IMR-90 (cell line): ENCODE data around the gene ATP5PD. TPM values are rescaled to one million over a fixed set of nuclear protein-coding genes. Genes with fewer than 3 reads are reported as not detected.

ENCODE experiments used
- ATAC-seq: fragments of 200-7000 bp; cut with Tn5 transposase; 2 replicates; pipeline ENCODE4 v1.9.1; 2020; ENCODE audit warnings: low read depth, mild to moderate bottlenecking, moderate library complexity
- BruUV-seq: library from RNA; stranded (reverse); fragments of 400-500 nt; replicated peaks from 2 replicates; lab custom pipeline; 2021; lab: Mats Ljungman, UMichigan
- CTCF ChIA-PET: fragments of 300-600 bp; formaldehyde crosslinking; extraction: SDS; loops from one replicate; lab custom pipeline; 2021; ENCODE audit warnings: antibody characterized with exemption; lab: Yijun Ruan, JAX
- POLR2A ChIA-PET: fragments of 300-600 bp; sonication (Branson Sonifier 250); formaldehyde crosslinking; loops from one replicate; lab custom pipeline; 2022; ENCODE audit warnings: antibody characterized with exemption; ENCODE audit not compliant: unreplicated experiment; lab: Charles Lee
- DNase-seq: peaks from one replicate; pipeline ENCODE4 v3.0.0; 2013
- H2AFZ ChIP-seq: replicated peaks from 2 replicates; pipeline ENCODE3; 2013; ENCODE audit warnings: low read length, mild to moderate bottlenecking; ENCODE audit not compliant: poor library complexity
- H2AK5ac ChIP-seq: 2 replicates; pipeline ENCODE4 v1.6.1; 2013; ENCODE audit warnings: low read depth, low read length, inconsistent platforms
- H2AK9ac ChIP-seq: replicated peaks from 2 replicates; pipeline ENCODE3; 2013; ENCODE audit warnings: mild to moderate bottlenecking, low read depth, low read length, moderate library complexity; ENCODE audit not compliant: poor library complexity
- H2BK120ac ChIP-seq: 2 replicates; pipeline ENCODE4 v1.6.1; 2013; ENCODE audit warnings: low read depth, low read length, inconsistent platforms
- H2BK15ac ChIP-seq: 3 replicates; pipeline ENCODE4 v1.6.1; 2013; ENCODE audit warnings: low read depth, low read length, inconsistent platforms
- H2BK20ac ChIP-seq: 2 replicates; pipeline ENCODE4 v1.6.1; 2013; ENCODE audit warnings: low read depth, mild to moderate bottlenecking, inconsistent platforms, low read length, moderate library complexity
- H2BK5ac ChIP-seq: 2 replicates; pipeline ENCODE4 v1.6.1; 2013; ENCODE audit warnings: mild to moderate bottlenecking, low read depth, low read length, inconsistent platforms; ENCODE audit not compliant: poor library complexity, severe bottlenecking
- H3K14ac ChIP-seq: replicated peaks from 2 replicates; pipeline ENCODE4 v1.6.1; 2013; ENCODE audit warnings: low read depth, low read length, inconsistent platforms
- H3K18ac ChIP-seq: 2 replicates; pipeline ENCODE4 v1.6.1; 2013; ENCODE audit warnings: low read depth, low read length, control low read depth
- H3K23ac ChIP-seq: 2 replicates; pipeline ENCODE4 v1.6.1; 2013; ENCODE audit warnings: low read depth, low read length, inconsistent platforms
- H3K27ac ChIP-seq: 2 replicates; pipeline ENCODE4 v1.5.1; 2013; ENCODE audit warnings: mild to moderate bottlenecking, control low read depth, low read length; ENCODE audit not compliant: insufficient read depth
- H3K27me3 ChIP-seq: 2 replicates; pipeline ENCODE4 v1.6.1; 2013; ENCODE audit warnings: low read length; ENCODE audit not compliant: control insufficient read depth, insufficient read depth
- H3K36me3 ChIP-seq: 2 replicates; pipeline ENCODE4 v1.6.1; 2013; ENCODE audit warnings: low read length, mixed read lengths; ENCODE audit not compliant: control insufficient read depth, insufficient read depth
- H3K4ac ChIP-seq: 2 replicates; pipeline ENCODE4 v1.6.1; 2013; ENCODE audit warnings: low read depth, low read length, inconsistent platforms
- H3K4me1 ChIP-seq: 2 replicates; pipeline ENCODE4 v1.6.1; 2013; ENCODE audit warnings: low read length, mixed read lengths; ENCODE audit not compliant: control insufficient read depth, insufficient read depth
- H3K4me2 ChIP-seq: 2 replicates; pipeline ENCODE4 v1.6.1; 2013; ENCODE audit warnings: low read depth, mild to moderate bottlenecking, control low read depth, low read length, moderate library complexity
- H3K4me3 ChIP-seq: 2 replicates; pipeline ENCODE4 v1.5.1; 2013; ENCODE audit warnings: low read depth, mild to moderate bottlenecking, control low read depth, low read length, moderate library complexity; ENCODE audit not compliant: insufficient read depth
- H3K56ac ChIP-seq: 2 replicates; pipeline ENCODE4 v1.6.1; 2013; ENCODE audit warnings: low read length, inconsistent platforms; ENCODE audit not compliant: insufficient read depth; ENCODE audit errors: extremely low read depth
- H3K79me1 ChIP-seq, 2 experiments: 2 replicates each; pipeline ENCODE4 v1.6.1; 2013; ENCODE audit warnings: low read length in 2 of 2, inconsistent platforms in 1 of 2, low read depth in 1 of 2
- H3K9ac ChIP-seq: 2 replicates; pipeline ENCODE4 v1.6.1; 2013; ENCODE audit warnings: low read depth, low read length, control low read depth
- H3K9me1 ChIP-seq: 2 replicates; pipeline ENCODE4 v1.6.1; 2013; ENCODE audit warnings: low read length, inconsistent platforms; ENCODE audit not compliant: insufficient read depth
- H3K9me3 ChIP-seq: 2 replicates; pipeline ENCODE4 v1.6.1; 2013; ENCODE audit warnings: low read length; ENCODE audit not compliant: control insufficient read depth, insufficient read depth
- H4K20me1 ChIP-seq: 2 replicates; pipeline ENCODE4 v1.6.1; 2013; ENCODE audit warnings: low read length, inconsistent platforms; ENCODE audit not compliant: insufficient read depth
- H4K5ac ChIP-seq: 2 replicates; pipeline ENCODE4 v1.6.1; 2013; ENCODE audit warnings: mild to moderate bottlenecking, low read depth, low read length, control low read depth
- H4K8ac ChIP-seq, 2 experiments: 2 replicates each; pipeline ENCODE4 v1.6.1; 2013; ENCODE audit warnings: low read depth in 2 of 2, low read length in 2 of 2, control low read depth in 1 of 2, inconsistent platforms in 1 of 2
- H4K91ac ChIP-seq: 2 replicates; pipeline ENCODE4 v1.6.1; 2013; ENCODE audit warnings: low read depth, low read length, inconsistent platforms; ENCODE audit not compliant: insufficient read depth
- CEBPB ChIP-seq: IDR thresholded peaks from 2 replicates; pipeline ENCODE4 v1.6.1; 2012; ENCODE audit warnings: low read depth, low read length, improper control_type of control experiment
- ELK1 ChIP-seq: fragments of 150-350 bp; IDR thresholded peaks from 2 replicates; pipeline ENCODE4 v1.6.1; 2016; ENCODE audit warnings: low read depth, mild to moderate bottlenecking, low read length, moderate library complexity, borderline replicate concordance
- FOS ChIP-seq: fragments of 150-350 bp; IDR thresholded peaks from 2 replicates; pipeline ENCODE4 v1.6.1; 2016; ENCODE audit warnings: low read depth, low read length
- MAFK ChIP-seq: IDR thresholded peaks from 2 replicates; pipeline ENCODE4 v1.6.1; 2012; ENCODE audit warnings: low read depth, low read length, improper control_type of control experiment
- POLR2A ChIP-seq: IDR thresholded peaks from 2 replicates; pipeline ENCODE4 v1.6.1; 2012; ENCODE audit warnings: mild to moderate bottlenecking, low read depth, low read length
- RAD21 ChIP-seq: IDR thresholded peaks from 2 replicates; pipeline ENCODE4 v1.6.1; 2012; ENCODE audit warnings: low read length, improper control_type of control experiment
- RCOR1 ChIP-seq: IDR thresholded peaks from 2 replicates; pipeline ENCODE4 v1.6.1; 2012; ENCODE audit warnings: mild to moderate bottlenecking, low read length, improper control_type of control experiment; ENCODE audit not compliant: insufficient replicate concordance
- SMC3 ChIP-seq: fragments of 150-350 bp; IDR thresholded peaks from 2 replicates; pipeline ENCODE4 v1.6.1; 2016; ENCODE audit warnings: low read depth, mild to moderate bottlenecking, antibody characterized with exemption, low read length, moderate library complexity
- WGBS, 2 experiments: methylation state at CpG; one replicate each; pipeline versions ENCODE4 v1.1.5 to v1.1.7; 2013; ENCODE audit warnings: missing lambda C conversion rate in 2 of 2; ENCODE audit not compliant: insufficient read length in 1 of 2; ENCODE audit errors: extremely low coverage in 2 of 2; 5-methylcytosine and 5-hydroxymethylcytosine counted together
- dilution Hi-C: fragments of 300-500 bp; cut with HindIII; formaldehyde crosslinking; loops from one replicate; pipeline ENCODE4 v1.14.3; 2018; ENCODE audit warnings: low sequenced_read_pairs; ENCODE audit not compliant: unreplicated experiment
- in situ Hi-C: fragments of 300-500 bp; cut with MboI; formaldehyde crosslinking; loops from 3 replicates; pipeline ENCODE4 v1.14.3; 2019; ENCODE audit warnings: low sequenced_read_pairs, inconsistent platforms, mixed read lengths
- intact Hi-C: fragments of 100-400 bp; cut with micrococcal nuclease; formaldehyde crosslinking; loops from 2 replicates; pipeline ENCODE4 v1.10.0; 2022
- polyA plus RNA-seq, 3 experiments: library from polyadenylated mRNA; depleted of rRNA; stranded (reverse); fragments of >200 nt; gene quantifications; 2 replicates each; pipeline ENCODE4 v1.2.3, GENCODE V29; 2012; ENCODE audit warnings: low replicate concordance in 1 of 3
- total RNA-seq: library from RNA; depleted of rRNA; stranded (reverse); fragments of >200 nt; gene quantifications from 2 replicates; pipeline ENCODE4 v1.2.3, GENCODE V29; 2012

ATP5PD gene
- total and polyA plus RNA-seq, 2 of the 4 experiments (the other 2 are of a cell fraction): 373 to 425 TPM

- H4K8ac ChIP-seq: no peak overlapping the region
These were observed 17.3 kb upstream of the ATP5PD start for GRCh38 chr17:75064040-75064439.

More at GRCh38 chr17:75064040-75064439, 17.3 kb upstream of the ATP5PD start:
- Histone ChIP-seq H3K36me3 (peaks cover 46% of the 10 kb centered on the region), H3K23ac (no peak overlapping the region), H3K14ac (no peak overlapping the region), H2BK15ac (no peak overlapping the region), H3K4me3 (no peak overlapping the region), H2AK9ac (no peak overlapping the region), H3K27me3 (no peaks in the 10 kb centered on the region), H3K9ac (no peak overlapping the region), H3K4ac (no peak overlapping the region), H2BK5ac (no peak overlapping the region), H3K56ac (no peak overlapping the region), H3K18ac (no peak overlapping the region), H2AK5ac (no peak overlapping the region), H2BK20ac (no peak overlapping the region), H3K79me1 (peaks cover 3 to 5% of the 10 kb centered on the region in 2 experiments; a peak in 3 of 4 replicates), H3K9me3 (no peaks in the 10 kb centered on the region), H3K27ac (no peak overlapping the region), H3K4me2 (no peak overlapping the region), H3K4me1 (peaks cover 6% of the 10 kb centered on the region; the same call in 1 of the 2 replicates), H2AFZ (no peak overlapping the region), H4K20me1 (no peaks in the 10 kb centered on the region), H3K9me1 (0 out of 2 replicates have a peak, but pooled peaks cover 3% of the 10 kb centered on the region), H2BK120ac (no peak overlapping the region), H4K91ac (no peak overlapping the region), H4K5ac (no peak overlapping the region)
- intact Hi-C loops: loop anchor here (5.0 to 10.0 kb wide), 2 partner anchors 48 to 141 kb away; partner anchors contain the start of gene NUP85
- TF ChIP-seq RAD21 (no peak), MAFK (no peak), CEBPB (no peak), SMC3 (no peak), RCOR1 (no peak), ELK1 (no peak), POLR2A (no peak), FOS (no peak)
- in situ Hi-C loops: loop anchor here (10.0 to 25.0 kb wide), 2 partner anchors 141 to 348 kb away; partner anchors contain the start of genes GRB2 and NUP85
- dilution Hi-C loops: no loop called here
- ATAC-seq (no peak), DNase-seq (no peak)
- BruUV-seq: no TSS peak
- ChIA-PET POLR2A (no interaction called here), CTCF (interaction anchor here (1.1 kb wide), 1 partner anchor 41 kb away, joined by 3 read pairs; no protein-coding TSS in a partner anchor)
- WGBS, 2 experiments: no CpG with 5 or more reads among the region's 11 CpGs
